ENCODE data around the gene CCDC183.

Gene CCDC183

DNA sequence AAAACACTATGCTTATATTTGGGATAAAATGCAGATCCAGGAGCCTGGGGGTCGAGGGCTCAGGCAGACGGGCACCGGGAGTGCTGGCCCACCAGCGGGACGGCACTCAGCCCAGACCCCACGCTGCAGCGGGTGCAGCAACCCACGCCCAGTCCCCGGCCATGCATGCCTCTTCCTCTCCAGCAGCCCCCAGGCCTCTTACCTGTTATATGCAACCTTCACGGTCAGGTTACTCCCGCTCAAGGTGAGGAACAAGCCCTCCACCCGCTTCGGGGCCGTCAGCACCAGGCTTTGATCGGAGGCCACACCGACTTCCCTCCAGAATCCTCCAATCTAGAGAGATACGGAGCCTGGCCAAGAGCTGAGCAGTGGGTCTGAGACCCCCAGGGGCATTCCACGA lies 39.3 kb upstream of the CCDC183 start:
- no peak overlapping the region for H3K4me3 ChIP-seq (ENCODE audit: low read depth, low read length)
- TF ChIP-seq, protein P1, sequence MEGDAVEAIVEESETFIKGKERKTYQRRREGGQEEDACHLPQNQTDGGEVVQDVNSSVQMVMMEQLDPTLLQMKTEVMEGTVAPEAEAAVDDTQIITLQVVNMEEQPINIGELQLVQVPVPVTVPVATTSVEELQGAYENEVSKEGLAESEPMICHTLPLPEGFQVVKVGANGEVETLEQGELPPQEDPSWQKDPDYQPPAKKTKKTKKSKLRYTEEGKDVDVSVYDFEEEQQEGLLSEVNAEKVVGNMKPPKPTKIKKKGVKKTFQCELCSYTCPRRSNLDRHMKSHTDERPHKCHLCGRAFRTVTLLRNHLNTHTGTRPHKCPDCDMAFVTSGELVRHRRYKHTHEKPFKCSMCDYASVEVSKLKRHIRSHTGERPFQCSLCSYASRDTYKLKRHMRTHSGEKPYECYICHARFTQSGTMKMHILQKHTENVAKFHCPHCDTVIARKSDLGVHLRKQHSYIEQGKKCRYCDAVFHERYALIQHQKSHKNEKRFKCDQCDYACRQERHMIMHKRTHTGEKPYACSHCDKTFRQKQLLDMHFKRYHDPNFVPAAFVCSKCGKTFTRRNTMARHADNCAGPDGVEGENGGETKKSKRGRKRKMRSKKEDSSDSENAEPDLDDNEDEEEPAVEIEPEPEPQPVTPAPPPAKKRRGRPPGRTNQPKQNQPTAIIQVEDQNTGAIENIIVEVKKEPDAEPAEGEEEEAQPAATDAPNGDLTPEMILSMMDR (conservative IDR thresholded peaks at IDR 0.05; ENCODE audit: low read depth, low read length), result no peak
- DNase-seq (ENCODE audit: low read depth), result no peak

DNA sequence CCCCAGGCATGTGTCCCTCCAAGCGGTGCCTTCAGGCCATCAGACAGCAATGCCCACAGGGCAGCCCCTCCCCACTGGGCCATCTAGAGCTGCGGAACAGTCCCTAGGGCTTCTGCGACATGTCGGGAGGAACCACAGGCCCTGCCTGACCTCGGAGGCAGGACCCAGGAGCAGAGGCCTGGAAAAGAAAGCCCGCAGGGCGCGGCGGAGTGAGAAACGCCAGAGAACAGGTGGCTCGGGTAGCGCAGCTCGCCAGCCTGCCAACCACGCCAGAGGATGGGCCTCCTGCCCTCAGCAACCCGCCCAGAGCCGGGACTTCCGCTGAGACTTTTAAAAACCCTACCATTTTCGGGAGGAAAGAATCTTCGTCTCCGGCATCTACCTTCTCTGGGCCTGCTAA lies 38.8 kb upstream of the CCDC183 start:
- no peak overlapping the region for H3K4me3 ChIP-seq (ENCODE audit: low read depth, low read length)
- no peak for DNase-seq (ENCODE audit: low read depth)
- TF ChIP-seq, protein P1 (conservative IDR thresholded peaks at IDR 0.05; ENCODE audit: low read depth, low read length), result no peak

DNA sequence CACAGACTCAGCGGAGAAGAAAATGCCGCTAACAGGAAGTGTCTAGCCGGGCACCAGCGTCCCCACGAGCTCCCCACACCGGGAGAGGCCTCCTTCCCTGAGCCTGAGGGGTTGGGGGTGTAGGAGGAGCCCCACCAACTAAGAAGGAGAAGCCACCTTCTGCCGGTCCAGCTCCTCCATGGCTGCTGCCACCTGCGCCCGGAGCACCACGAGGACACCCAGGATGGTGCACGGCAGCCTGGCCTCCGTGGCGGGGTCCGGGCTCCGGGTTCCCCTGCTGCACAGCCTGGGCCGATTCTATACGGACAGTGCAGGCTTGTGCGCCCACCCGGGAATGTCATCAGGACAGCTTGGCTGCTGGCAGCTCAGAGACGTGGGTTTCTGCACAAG lies 38.4 kb upstream of the CCDC183 start:
- DNase-seq (ENCODE audit: low read depth), result no peak
- TF ChIP-seq, protein P1 (conservative IDR thresholded peaks at IDR 0.05; ENCODE audit: low read depth, low read length), result no peak
- no peak overlapping the region for H3K4me3 ChIP-seq (ENCODE audit: low read depth, low read length)

DNA sequence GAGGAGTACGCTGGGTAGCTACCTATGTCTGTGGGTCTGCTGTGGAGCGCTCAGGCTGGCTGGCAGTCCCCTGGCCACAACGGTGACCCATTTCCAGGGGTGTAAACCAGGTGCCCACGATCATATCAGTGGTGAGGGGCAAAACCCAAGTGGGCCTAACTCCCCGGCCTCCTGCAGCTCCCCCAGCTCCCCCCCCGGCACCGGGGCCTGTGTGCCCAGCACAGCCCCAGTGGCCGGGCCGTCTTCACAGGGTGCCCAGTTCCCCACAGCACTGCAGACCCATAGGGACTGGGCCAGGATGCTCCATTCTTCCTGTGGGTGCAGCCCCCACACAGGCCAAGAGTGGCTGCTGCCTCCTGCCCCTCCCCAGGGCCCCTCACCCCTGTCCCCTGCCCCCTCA lies 37.1 kb upstream of the CCDC183 start:
- TF ChIP-seq, protein P1 (conservative IDR thresholded peaks at IDR 0.05; ENCODE audit: low read depth, low read length), result no peak
- no peak for DNase-seq (ENCODE audit: low read depth)

DNA sequence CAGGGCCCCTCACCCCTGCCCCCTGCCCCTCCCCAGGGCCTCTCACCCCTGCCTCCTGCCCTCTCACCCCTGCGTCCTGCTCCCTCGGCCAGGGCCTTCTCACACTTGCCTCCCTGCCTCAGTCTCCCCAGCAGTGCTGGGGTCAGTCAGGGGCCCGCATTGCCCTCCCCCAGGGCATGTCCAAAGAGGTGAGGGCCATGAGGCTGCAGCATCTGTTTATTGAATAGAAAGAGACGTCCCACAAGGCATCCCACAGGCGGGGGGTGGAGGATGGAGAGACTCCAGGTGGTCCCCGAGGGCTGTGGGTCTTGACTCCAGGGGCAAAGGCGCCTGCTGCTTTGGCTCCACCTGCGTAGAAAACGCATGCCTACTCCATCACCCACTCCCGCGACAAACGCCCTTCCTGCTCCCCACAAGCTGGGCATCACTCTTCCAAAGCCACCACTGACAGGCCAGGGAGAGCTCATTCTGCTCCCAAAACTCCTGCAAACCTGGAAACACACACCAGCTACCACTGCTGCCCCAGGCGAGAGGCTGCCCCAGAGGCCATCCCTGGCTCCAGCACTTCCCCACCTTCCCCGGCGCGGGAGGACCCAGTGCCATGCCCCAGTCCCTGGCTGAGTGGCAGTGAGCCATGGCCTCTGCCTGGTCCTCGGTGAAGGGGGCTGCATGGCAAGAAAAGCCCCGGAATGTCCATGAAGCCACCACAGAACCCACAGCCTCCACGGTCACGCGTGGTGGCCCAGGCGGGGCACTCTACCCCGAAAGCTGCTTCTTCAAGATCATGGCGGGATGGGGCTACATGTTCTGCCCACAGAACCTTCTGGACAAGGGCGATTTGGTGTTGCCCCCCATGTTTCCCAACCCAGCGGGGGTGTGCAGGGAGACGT lies 36.5 kb upstream of the CCDC183 start:
- no peak for DNase-seq (ENCODE audit: low read depth)
- no peak overlapping the region for H3K4me3 ChIP-seq (ENCODE audit: low read depth, low read length)
- TF ChIP-seq, protein P1 (conservative IDR thresholded peaks at IDR 0.05; ENCODE audit: low read depth, low read length), result no peak

More for the DNA sequence above, 37.1 kb upstream of the CCDC183 start:
- H3K4me3 ChIP-seq (ENCODE audit: low read depth, low read length), result no peak overlapping the region

DNA sequence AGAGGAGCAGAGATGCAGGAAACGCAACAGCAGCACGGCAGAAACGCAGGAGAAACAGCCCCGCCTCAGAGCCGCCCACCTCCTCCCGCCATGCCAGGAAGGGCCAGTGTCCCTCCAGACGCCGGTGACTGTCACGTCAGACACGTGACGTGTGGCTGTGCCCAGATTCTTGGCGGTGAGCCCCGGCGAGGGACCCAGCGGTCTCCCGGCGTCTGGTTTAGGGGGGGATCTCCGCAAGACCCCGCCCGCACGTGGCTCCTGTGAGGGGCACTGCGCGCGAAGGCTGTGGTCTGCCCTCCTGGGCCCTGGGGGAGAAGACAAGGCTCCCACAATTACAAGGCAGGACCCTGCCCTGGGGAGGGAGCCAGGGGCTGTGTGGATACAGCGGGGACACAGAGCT lies 35.7 kb upstream of the CCDC183 start:
- no peak overlapping the region for H3K4me3 ChIP-seq (ENCODE audit: low read depth, low read length)
- no peak for DNase-seq (ENCODE audit: low read depth)
- TF ChIP-seq, protein P1 (conservative IDR thresholded peaks at IDR 0.05; ENCODE audit: low read depth, low read length), result no peak
